HG02571 (cell line): Measurements from ENCODE around the gene DTNB.
"Not testable (repeated sequence)": the region's sequence is repeated elsewhere in the genome, so short reads cannot be mapped to it uniquely, and the experiment has no call there.

Experiments
- ATAC-seq: cut with Tn5 transposase; IDR thresholded peaks from one replicate; pipeline ENCODE4 v1.9.1; 2021; ENCODE audit warnings: mild to moderate bottlenecking, moderate library complexity; ENCODE audit not compliant: unreplicated experiment

Gene DTNB

GRCh38 chr2:25673300-25674076 is at the start of gene DTNB:
TSS of gene DTNB (minus strand) at chr2:25673577. CDS start at chr2:25652660, 20,917 bp downstream.
- ATAC-seq, result peak; percentile 61

- no peak for ATAC-seq
These were observed 48.8 kb upstream of the DTNB start for GRCh38 chr2:25722224-25722623.

GRCh38 chr2:25720575-25720974 is 47.2 kb upstream of the DTNB start:
- no peak for ATAC-seq

GRCh38 chr2:25714740-25715139 is 41.4 kb upstream of the DTNB start:
- ATAC-seq, result no peak

DNA sequence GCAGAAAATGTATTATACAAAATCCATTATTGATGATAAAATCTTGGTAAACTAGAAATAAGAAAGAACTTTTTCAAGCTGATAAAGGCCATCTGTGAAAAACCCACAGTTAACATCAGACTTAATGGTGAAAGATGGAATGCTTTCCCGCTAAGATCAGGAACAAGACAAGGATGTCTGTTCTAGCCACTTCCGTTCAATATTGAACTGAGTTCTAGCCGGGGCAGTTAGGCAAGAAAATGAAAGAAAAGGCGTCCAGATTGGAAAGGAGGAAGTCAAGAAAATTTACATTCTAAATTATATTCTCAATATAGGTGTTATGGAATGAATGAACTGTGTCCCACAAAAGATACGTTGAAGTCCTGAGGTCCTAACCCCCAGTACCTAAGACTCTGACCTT is 39.1 kb upstream of the DTNB start:
- ATAC-seq, result no peak

GRCh38 chr2:25711675-25712354 is 38.4 kb upstream of the DTNB start:
- ATAC-seq, result no peak

GRCh38 chr2:25710750-25711149 is 37.4 kb upstream of the DTNB start:
- no peak for ATAC-seq

- ATAC-seq, result no peak
These were observed 36.0 kb upstream of the DTNB start for GRCh38 chr2:25709349-25709748.

GRCh38 chr2:25707927-25708590 is 34.7 kb upstream of the DTNB start:
- ATAC-seq, result no peak

DNA sequence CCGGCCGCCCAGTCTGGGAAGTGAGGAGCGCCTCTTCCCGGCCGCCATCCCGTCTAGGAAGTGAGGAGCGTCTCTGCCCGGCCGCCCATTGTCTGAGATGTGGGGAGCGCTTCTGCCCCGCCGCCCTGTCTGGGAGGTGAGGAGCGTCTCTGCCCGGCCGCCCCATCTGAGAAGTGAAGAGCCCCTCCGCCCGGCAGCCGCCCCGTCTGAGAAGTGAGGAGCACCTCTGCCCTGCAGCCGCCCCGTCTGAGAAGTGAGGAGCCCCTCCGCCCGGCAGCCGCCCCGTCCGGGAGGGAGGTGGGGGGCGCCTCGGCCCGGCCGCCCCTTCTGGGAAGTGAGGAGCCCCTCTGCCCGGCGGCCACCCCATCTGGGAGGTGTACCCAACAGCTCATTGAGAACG is 32.2 kb upstream of the DTNB start:
- ATAC-seq, result not testable (repeated sequence)

DNA sequence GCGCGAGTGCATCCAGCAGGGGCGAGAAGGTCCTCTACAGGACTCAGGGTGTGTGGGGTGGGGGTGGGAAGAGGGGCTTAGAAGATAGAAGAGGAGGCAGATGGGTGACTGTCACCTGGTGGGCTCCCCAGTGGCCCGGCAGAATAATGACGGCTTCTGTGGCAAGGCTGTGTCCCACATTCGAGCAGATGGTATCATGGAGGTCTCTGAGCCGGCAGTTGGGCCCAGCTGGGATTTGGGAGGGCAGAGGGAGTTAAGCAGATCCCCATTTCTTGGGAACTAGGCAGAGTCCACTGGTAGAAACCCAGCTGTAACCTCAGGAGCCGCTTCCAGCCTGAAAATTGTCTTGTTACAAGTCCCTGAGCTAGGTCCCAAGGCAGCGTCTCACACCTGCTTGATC is 28.4 kb upstream of the DTNB start:
- no peak for ATAC-seq

- ATAC-seq, result no peak
These were observed 26.9 kb upstream of the DTNB start for GRCh38 chr2:25700221-25700660.

GRCh38 chr2:25699216-25699615 is 25.8 kb upstream of the DTNB start:
- ATAC-seq, result no peak

DNA sequence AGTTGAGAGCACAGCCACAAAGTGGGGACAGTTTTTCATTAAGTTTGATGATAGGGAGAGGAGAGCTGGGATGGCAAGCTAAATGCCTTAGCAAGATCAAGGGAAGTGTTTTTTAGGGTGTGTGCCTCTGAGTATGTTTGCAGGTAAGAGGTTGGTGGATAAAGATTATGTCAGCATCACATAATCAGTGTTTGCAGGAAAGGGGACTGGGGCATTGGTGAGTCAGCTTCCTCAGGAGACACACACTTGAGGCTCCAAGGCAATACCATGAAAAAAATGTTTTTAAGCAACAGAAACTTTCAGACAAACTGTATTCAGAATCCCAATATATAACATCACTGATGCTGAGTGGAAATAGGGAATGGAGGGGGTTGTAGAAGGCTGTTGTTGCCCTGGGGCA is 25.4 kb upstream of the DTNB start:
- ATAC-seq, result no peak

- ATAC-seq, result no peak
These were observed 24.4 kb upstream of the DTNB start for GRCh38 chr2:25697559-25698341.

DNA sequence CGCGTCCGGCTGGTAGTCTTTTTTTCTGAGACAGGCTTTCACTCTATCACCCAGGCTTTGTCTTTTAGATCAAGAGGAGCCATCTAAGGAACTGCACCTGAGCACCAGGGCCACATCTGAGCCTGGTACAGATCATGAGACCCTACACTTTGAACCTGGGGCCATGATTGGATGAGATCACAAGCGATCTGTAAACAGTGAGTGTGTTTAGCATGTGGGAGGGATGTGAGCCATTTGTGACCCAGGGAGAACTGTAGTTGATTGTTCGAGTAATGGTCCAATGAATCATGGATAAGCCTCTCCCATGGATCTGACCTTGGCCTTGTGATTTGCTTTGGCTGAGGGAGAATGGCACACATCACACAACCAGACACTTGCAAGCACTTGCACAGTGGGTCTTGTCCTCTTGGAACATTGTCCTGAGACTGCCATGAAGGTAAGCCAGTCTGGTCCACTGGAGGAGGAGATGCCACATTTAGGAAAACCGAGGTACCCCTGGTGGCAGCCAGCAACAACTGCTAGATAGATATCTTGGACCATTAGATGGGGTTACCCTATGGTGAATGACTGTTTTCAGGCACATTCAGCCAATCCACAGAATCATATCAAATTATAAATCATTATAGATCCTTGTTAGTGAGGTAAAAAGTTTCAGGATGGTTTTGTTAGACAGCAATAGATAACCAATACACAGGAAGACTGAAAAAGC is 19.5 kb upstream of the DTNB start:
- no peak for ATAC-seq

GRCh38 chr2:25692143-25692542 is 18.8 kb upstream of the DTNB start:
- no peak for ATAC-seq

DNA sequence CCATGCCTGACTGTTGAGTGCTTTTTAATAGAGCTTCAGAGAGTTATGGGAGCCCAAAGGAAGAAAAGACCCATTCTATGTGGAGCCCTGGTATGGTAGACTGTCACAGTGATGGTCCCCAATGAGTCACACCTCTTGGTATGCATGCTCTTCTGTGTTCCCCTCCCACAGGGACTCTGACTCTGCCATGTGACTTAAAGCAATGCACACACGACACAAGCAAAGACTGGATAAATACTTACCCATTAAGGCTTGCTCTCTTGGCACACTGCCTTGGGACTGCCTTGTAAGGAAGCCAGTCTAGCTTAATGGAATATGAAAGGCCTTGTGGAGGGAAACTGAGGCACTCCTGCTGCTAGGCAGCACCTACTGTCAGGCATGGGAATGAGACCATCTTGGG is 16.7 kb upstream of the DTNB start:
- ATAC-seq, result no peak

DNA sequence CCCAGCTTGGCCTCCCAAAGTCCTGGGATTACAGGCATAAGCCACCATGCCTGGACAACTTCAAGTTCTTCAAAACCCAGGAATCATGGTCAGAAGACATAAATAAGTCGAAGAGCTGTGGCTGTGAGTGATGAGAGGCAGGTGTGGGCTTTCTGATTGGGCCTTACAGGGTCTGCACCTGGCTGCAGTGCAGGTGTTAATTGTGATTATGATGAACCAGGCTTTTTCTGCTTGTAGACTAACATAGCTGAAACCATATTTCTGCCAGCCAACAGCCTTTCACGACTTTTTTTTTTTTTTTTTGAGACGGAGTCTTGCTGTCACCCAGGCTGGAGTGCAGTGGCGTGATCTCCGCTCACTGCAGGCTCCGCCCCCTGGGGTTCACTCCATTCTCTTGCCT is 14.9 kb upstream of the DTNB start:
- ATAC-seq, result no peak

GRCh38 chr2:25685741-25686140 is 12.4 kb upstream of the DTNB start:
- no peak for ATAC-seq
